HL-60/S4 treated with retinoic acid at 250 ng/mL for 4 days and 3 days (cell line): Measurements from ENCODE around the gene TRMU.
"Not testable (repeated sequence)": the region's sequence is repeated elsewhere in the genome, so short reads cannot be mapped to it uniquely, and the experiment has no call there.

Experiments used
- in situ Hi-C: fragments of 300-500 bp; cut with MboI; formaldehyde crosslinking; loops from 2 replicates; pipeline ENCODE4 v1.7.0; 2022; ENCODE audit warnings: low sequenced_read_pairs

The TRMU gene

GRCh38 chr22:46381142-46381541, 45.6 kb downstream of the TRMU start:
- in situ Hi-C loops: no loop called here

GRCh38 chr22:46381731-46382130, 46.2 kb downstream of the TRMU start:
- in situ Hi-C loops: no loop called here

GRCh38 chr22:46382524-46382923, 47.0 kb downstream of the TRMU start:
- in situ Hi-C loops: no loop called here

- in situ Hi-C loops: no loop called here
Measured at GRCh38 chr22:46386312-46386711, 50.8 kb downstream of the TRMU start.

GRCh38 chr22:46387748-46388147, 52.2 kb downstream of the TRMU start:
- in situ Hi-C loops: no loop called here

- in situ Hi-C loops: no loop called here
Measured at GRCh38 chr22:46388647-46389046, 53.1 kb downstream of the TRMU start.

GRCh38 chr22:46389081-46389480, 53.6 kb downstream of the TRMU start:
- in situ Hi-C loops: no loop called here

GRCh38 chr22:46390105-46390651, 54.7 kb downstream of the TRMU start:
- in situ Hi-C loops: no loop called here

GRCh38 chr22:46390652-46391301, 55.3 kb downstream of the TRMU start:
- in situ Hi-C loops: no loop called here

- in situ Hi-C loops: no loop called here
Measured at GRCh38 chr22:46391486-46392136, 56.1 kb downstream of the TRMU start.

- in situ Hi-C loops: no loop called here
Measured at GRCh38 chr22:46392137-46392844, 56.8 kb downstream of the TRMU start.

GRCh38 chr22:46393873-46394272, 58.4 kb downstream of the TRMU start:
- in situ Hi-C loops: no loop called here

GRCh38 chr22:46394622-46395021, 59.1 kb downstream of the TRMU start:
- in situ Hi-C loops: no loop called here

- in situ Hi-C loops: no loop called here
Measured at GRCh38 chr22:46395145-46395544, 59.6 kb downstream of the TRMU start.

GRCh38 chr22:46397049-46397448, 61.5 kb downstream of the TRMU start:
- in situ Hi-C loops: not testable (repeated sequence)

GRCh38 chr22:46397514-46397913, 62.0 kb downstream of the TRMU start:
- in situ Hi-C loops: no loop called here

GRCh38 chr22:46397951-46398350, 62.4 kb downstream of the TRMU start:
- in situ Hi-C loops: no loop called here

GRCh38 chr22:46399251-46400024, 63.9 kb downstream of the TRMU start:
- in situ Hi-C loops: no loop called here

GRCh38 chr22:46401370-46401769, 65.9 kb downstream of the TRMU start:
- in situ Hi-C loops: no loop called here

GRCh38 chr22:46402505-46402904, 67.0 kb downstream of the TRMU start:
- in situ Hi-C loops: no loop called here

- in situ Hi-C loops: not testable (repeated sequence)
Measured at GRCh38 chr22:46403880-46404279, 68.4 kb downstream of the TRMU start.
